IMR-90 (cell line): ENCODE data around the gene MAML2. TPM values are rescaled to one million over a fixed set of nuclear protein-coding genes. Genes with fewer than 3 reads are reported as not detected.

Experiments
- ATAC-seq: fragments of 200-7000 bp; cut with Tn5 transposase; 2 replicates; pipeline ENCODE4 v1.9.1; 2020; ENCODE audit warnings: low read depth, mild to moderate bottlenecking, moderate library complexity
- BruUV-seq: library from RNA; stranded (reverse); fragments of 400-500 nt; replicated peaks from 2 replicates; lab custom pipeline; 2021; lab: Mats Ljungman, UMichigan
- CTCF ChIA-PET: fragments of 300-600 bp; formaldehyde crosslinking; extraction: SDS; loops from one replicate; lab custom pipeline; 2021; ENCODE audit warnings: antibody characterized with exemption; lab: Yijun Ruan, JAX
- POLR2A ChIA-PET: fragments of 300-600 bp; sonication (Branson Sonifier 250); formaldehyde crosslinking; loops from one replicate; lab custom pipeline; 2022; ENCODE audit warnings: antibody characterized with exemption; ENCODE audit not compliant: unreplicated experiment; lab: Charles Lee
- DNase-seq: peaks from one replicate; pipeline ENCODE4 v3.0.0; 2013
- H2AFZ ChIP-seq: replicated peaks from 2 replicates; pipeline ENCODE3; 2013; ENCODE audit warnings: low read length, mild to moderate bottlenecking; ENCODE audit not compliant: poor library complexity
- H2AK5ac ChIP-seq: 2 replicates; pipeline ENCODE4 v1.6.1; 2013; ENCODE audit warnings: low read depth, low read length, inconsistent platforms
- H2AK9ac ChIP-seq: replicated peaks from 2 replicates; pipeline ENCODE3; 2013; ENCODE audit warnings: mild to moderate bottlenecking, low read depth, low read length, moderate library complexity; ENCODE audit not compliant: poor library complexity
- H2BK120ac ChIP-seq: 2 replicates; pipeline ENCODE4 v1.6.1; 2013; ENCODE audit warnings: low read depth, low read length, inconsistent platforms
- H2BK15ac ChIP-seq: 3 replicates; pipeline ENCODE4 v1.6.1; 2013; ENCODE audit warnings: low read depth, low read length, inconsistent platforms
- H2BK20ac ChIP-seq: 2 replicates; pipeline ENCODE4 v1.6.1; 2013; ENCODE audit warnings: low read depth, mild to moderate bottlenecking, inconsistent platforms, low read length, moderate library complexity
- H2BK5ac ChIP-seq: 2 replicates; pipeline ENCODE4 v1.6.1; 2013; ENCODE audit warnings: mild to moderate bottlenecking, low read depth, low read length, inconsistent platforms; ENCODE audit not compliant: poor library complexity, severe bottlenecking
- H3K14ac ChIP-seq: replicated peaks from 2 replicates; pipeline ENCODE4 v1.6.1; 2013; ENCODE audit warnings: low read depth, low read length, inconsistent platforms
- H3K18ac ChIP-seq: 2 replicates; pipeline ENCODE4 v1.6.1; 2013; ENCODE audit warnings: low read depth, low read length, control low read depth
- H3K23ac ChIP-seq: 2 replicates; pipeline ENCODE4 v1.6.1; 2013; ENCODE audit warnings: low read depth, low read length, inconsistent platforms
- H3K27ac ChIP-seq: 2 replicates; pipeline ENCODE4 v1.5.1; 2013; ENCODE audit warnings: mild to moderate bottlenecking, control low read depth, low read length; ENCODE audit not compliant: insufficient read depth
- H3K27me3 ChIP-seq: 2 replicates; pipeline ENCODE4 v1.6.1; 2013; ENCODE audit warnings: low read length; ENCODE audit not compliant: control insufficient read depth, insufficient read depth
- H3K36me3 ChIP-seq: 2 replicates; pipeline ENCODE4 v1.6.1; 2013; ENCODE audit warnings: low read length, mixed read lengths; ENCODE audit not compliant: control insufficient read depth, insufficient read depth
- H3K4ac ChIP-seq: 2 replicates; pipeline ENCODE4 v1.6.1; 2013; ENCODE audit warnings: low read depth, low read length, inconsistent platforms
- H3K4me1 ChIP-seq: 2 replicates; pipeline ENCODE4 v1.6.1; 2013; ENCODE audit warnings: low read length, mixed read lengths; ENCODE audit not compliant: control insufficient read depth, insufficient read depth
- H3K4me2 ChIP-seq: 2 replicates; pipeline ENCODE4 v1.6.1; 2013; ENCODE audit warnings: low read depth, mild to moderate bottlenecking, control low read depth, low read length, moderate library complexity
- H3K4me3 ChIP-seq: 2 replicates; pipeline ENCODE4 v1.5.1; 2013; ENCODE audit warnings: low read depth, mild to moderate bottlenecking, control low read depth, low read length, moderate library complexity; ENCODE audit not compliant: insufficient read depth
- H3K56ac ChIP-seq: 2 replicates; pipeline ENCODE4 v1.6.1; 2013; ENCODE audit warnings: low read length, inconsistent platforms; ENCODE audit not compliant: insufficient read depth; ENCODE audit errors: extremely low read depth
- H3K79me1 ChIP-seq, 2 experiments: 2 replicates each; pipeline ENCODE4 v1.6.1; 2013; ENCODE audit warnings: low read length in 2 of 2, inconsistent platforms in 1 of 2, low read depth in 1 of 2
- H3K9ac ChIP-seq: 2 replicates; pipeline ENCODE4 v1.6.1; 2013; ENCODE audit warnings: low read depth, low read length, control low read depth
- H3K9me1 ChIP-seq: 2 replicates; pipeline ENCODE4 v1.6.1; 2013; ENCODE audit warnings: low read length, inconsistent platforms; ENCODE audit not compliant: insufficient read depth
- H3K9me3 ChIP-seq: 2 replicates; pipeline ENCODE4 v1.6.1; 2013; ENCODE audit warnings: low read length; ENCODE audit not compliant: control insufficient read depth, insufficient read depth
- H4K20me1 ChIP-seq: 2 replicates; pipeline ENCODE4 v1.6.1; 2013; ENCODE audit warnings: low read length, inconsistent platforms; ENCODE audit not compliant: insufficient read depth
- H4K5ac ChIP-seq: 2 replicates; pipeline ENCODE4 v1.6.1; 2013; ENCODE audit warnings: mild to moderate bottlenecking, low read depth, low read length, control low read depth
- H4K8ac ChIP-seq, 2 experiments: 2 replicates each; pipeline ENCODE4 v1.6.1; 2013; ENCODE audit warnings: low read depth in 2 of 2, low read length in 2 of 2, control low read depth in 1 of 2, inconsistent platforms in 1 of 2
- H4K91ac ChIP-seq: 2 replicates; pipeline ENCODE4 v1.6.1; 2013; ENCODE audit warnings: low read depth, low read length, inconsistent platforms; ENCODE audit not compliant: insufficient read depth
- CTCF ChIP-seq: conservative IDR thresholded peaks from 2 replicates; pipeline ENCODE4 v1.5.1; 2012; ENCODE audit warnings: mild to moderate bottlenecking, low read depth, low read length, improper control_type of control experiment
- ELK1 ChIP-seq: fragments of 150-350 bp; IDR thresholded peaks from 2 replicates; pipeline ENCODE4 v1.6.1; 2016; ENCODE audit warnings: low read depth, mild to moderate bottlenecking, low read length, moderate library complexity, borderline replicate concordance
- FOS ChIP-seq: fragments of 150-350 bp; IDR thresholded peaks from 2 replicates; pipeline ENCODE4 v1.6.1; 2016; ENCODE audit warnings: low read depth, low read length
- POLR2A ChIP-seq: IDR thresholded peaks from 2 replicates; pipeline ENCODE4 v1.6.1; 2012; ENCODE audit warnings: mild to moderate bottlenecking, low read depth, low read length
- RCOR1 ChIP-seq: IDR thresholded peaks from 2 replicates; pipeline ENCODE4 v1.6.1; 2012; ENCODE audit warnings: mild to moderate bottlenecking, low read length, improper control_type of control experiment; ENCODE audit not compliant: insufficient replicate concordance
- WGBS, 2 experiments: methylation state at CpG; one replicate each; pipeline versions ENCODE4 v1.1.5 to v1.1.7; 2013; ENCODE audit warnings: missing lambda C conversion rate in 2 of 2; ENCODE audit not compliant: insufficient read length in 1 of 2; ENCODE audit errors: extremely low coverage in 2 of 2; 5-methylcytosine and 5-hydroxymethylcytosine counted together
- dilution Hi-C: fragments of 300-500 bp; cut with HindIII; formaldehyde crosslinking; loops from one replicate; pipeline ENCODE4 v1.14.3; 2018; ENCODE audit warnings: low sequenced_read_pairs; ENCODE audit not compliant: unreplicated experiment
- in situ Hi-C: fragments of 300-500 bp; cut with MboI; formaldehyde crosslinking; loops from 3 replicates; pipeline ENCODE4 v1.14.3; 2019; ENCODE audit warnings: low sequenced_read_pairs, inconsistent platforms, mixed read lengths
- intact Hi-C: fragments of 100-400 bp; cut with micrococcal nuclease; formaldehyde crosslinking; loops from 2 replicates; pipeline ENCODE4 v1.10.0; 2022
- polyA plus RNA-seq, 3 experiments: library from polyadenylated mRNA; depleted of rRNA; stranded (reverse); fragments of >200 nt; gene quantifications; 2 replicates each; pipeline ENCODE4 v1.2.3, GENCODE V29; 2012; ENCODE audit warnings: low replicate concordance in 1 of 3
- total RNA-seq: library from RNA; depleted of rRNA; stranded (reverse); fragments of >200 nt; gene quantifications from 2 replicates; pipeline ENCODE4 v1.2.3, GENCODE V29; 2012

MAML2 gene
- total and polyA plus RNA-seq, 2 of the 4 experiments (the other 2 are of a cell fraction), result 15.0 to 19.5 TPM

- intact Hi-C loops, result loop anchor here (5.0 kb wide), 1 partner anchor 84 kb away; the partner anchor contains the start of gene MAML2
- H4K8ac ChIP-seq, result peak overlapping the region; percentile 23 to 82
- H2AK5ac ChIP-seq, result peak overlapping the region; percentile 84
- H3K4me3 ChIP-seq, result no peak overlapping the region
- peak overlapping the region; percentile 48; the same call in 2 of the 3 replicates for H2BK15ac ChIP-seq
- peak overlapping the region; percentile 69; the same call in 1 of the 2 replicates for H3K9ac ChIP-seq
- peak overlapping the region; percentile 44 for H3K14ac ChIP-seq
- no peaks in the 10 kb centered on the region; the same call in 1 of the 2 replicates for H4K20me1 ChIP-seq
- no CpG with 5 or more reads among the region's 4 CpGs for WGBS, 2 experiments
- peak; percentile 58 for DNase-seq
- peaks cover 30 to 84% of the 10 kb centered on the region in 2 experiments for H3K79me1 ChIP-seq
- peak overlapping the region; percentile 81 for H4K91ac ChIP-seq
- no peaks in the 10 kb centered on the region for H3K9me3 ChIP-seq
- peak overlapping the region; percentile 83 for H2BK20ac ChIP-seq
- H3K4ac ChIP-seq, result peak overlapping the region; percentile 85
- BruUV-seq, result no TSS peak
- H3K56ac ChIP-seq, result peak overlapping the region; percentile 33; the same call in 1 of the 2 replicates
- no peaks in the 10 kb centered on the region for H3K27me3 ChIP-seq
- no peak overlapping the region for H2AK9ac ChIP-seq
- ATAC-seq, result peak; percentile 38
- H3K4me1 ChIP-seq, result peaks cover 24% of the 10 kb centered on the region
- POLR2A ChIA-PET, result no interaction called here
- peak overlapping the region; percentile 85 for H2BK120ac ChIP-seq
- H2AFZ ChIP-seq, result peak overlapping the region; percentile 3
- H3K18ac ChIP-seq, result peak overlapping the region; percentile 70
- peak overlapping the region; percentile 47 for H4K5ac ChIP-seq
- peak overlapping the region; percentile 88 for H3K23ac ChIP-seq
- CTCF ChIA-PET, result interaction anchor here (0.6 kb wide), 1 partner anchor 24 kb away, joined by 3 read pairs; no protein-coding TSS in a partner anchor
- TF ChIP-seq ELK1 (no peak), RCOR1 (no peak), CTCF (no peak), POLR2A (no peak), FOS (no peak)
- in situ Hi-C loops, result no loop called here
- H3K27ac ChIP-seq, result peak overlapping the region; percentile 71; the same call in 1 of the 2 replicates
- H3K36me3 ChIP-seq, result no peaks in the 10 kb centered on the region
- dilution Hi-C loops, result no loop called here
- H3K4me2 ChIP-seq, result peak overlapping the region; percentile 71
- H3K9me1 ChIP-seq, result peaks cover 17% of the 10 kb centered on the region
- peak overlapping the region; percentile 90 for H2BK5ac ChIP-seq
These were observed 84.7 kb downstream of the MAML2 start for GRCh38 chr11:96257972-96258934.
